Erythroblast (primary cell): ENCODE measurements around the gene TAF8.

ENCODE experiments used
- GATA1 ChIP-seq: IDR thresholded peaks from 2 replicates; pipeline ENCODE4 v1.6.1; 2011; ENCODE audit warnings: low read depth, mild to moderate bottlenecking, control low read depth, low read length, moderate library complexity
- POLR2A ChIP-seq: IDR thresholded peaks from 2 replicates; pipeline ENCODE4 v1.6.1; 2011; ENCODE audit warnings: mild to moderate bottlenecking, low read length

GRCh38 chr6:42030585-42031506 is 19.5 kb upstream of the TAF8 start:
- TF ChIP-seq POLR2A (peak; percentile 85), GATA1 (peak; percentile 53)
